ENCODE data around the gene PLXNA4.
"Not testable (repeated sequence)": the region's sequence is repeated elsewhere in the genome, so short reads cannot be mapped to it uniquely, and the experiment has no call there.

The PLXNA4 gene

GRCh38 chr7:132414857-132415256 lies 161.4 kb downstream of the PLXNA4 start:
- DNase-seq, result no peak

DNA sequence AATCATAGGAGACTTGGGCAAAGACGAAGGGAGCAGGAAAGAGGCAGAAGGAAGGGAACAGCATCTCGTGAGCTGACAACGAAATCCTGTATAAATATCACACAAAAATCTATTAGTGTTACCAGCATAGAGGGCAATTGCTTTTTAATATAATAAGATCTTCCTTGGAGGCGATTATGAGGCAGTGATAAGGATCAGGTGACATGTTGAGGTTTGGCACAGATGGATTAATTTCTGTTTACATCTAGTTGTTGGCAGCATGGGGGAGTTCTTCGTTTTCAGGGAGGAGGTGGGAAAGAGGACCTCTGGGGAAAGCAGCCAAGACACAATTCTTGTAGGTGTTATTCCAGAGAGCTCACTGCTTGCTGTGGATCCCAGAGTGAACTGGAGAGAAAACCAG lies 163.8 kb downstream of the PLXNA4 start:
- no peak for DNase-seq

- DNase-seq, result no peak
These were observed 165.3 kb downstream of the PLXNA4 start for GRCh38 chr7:132410861-132411541.

DNA sequence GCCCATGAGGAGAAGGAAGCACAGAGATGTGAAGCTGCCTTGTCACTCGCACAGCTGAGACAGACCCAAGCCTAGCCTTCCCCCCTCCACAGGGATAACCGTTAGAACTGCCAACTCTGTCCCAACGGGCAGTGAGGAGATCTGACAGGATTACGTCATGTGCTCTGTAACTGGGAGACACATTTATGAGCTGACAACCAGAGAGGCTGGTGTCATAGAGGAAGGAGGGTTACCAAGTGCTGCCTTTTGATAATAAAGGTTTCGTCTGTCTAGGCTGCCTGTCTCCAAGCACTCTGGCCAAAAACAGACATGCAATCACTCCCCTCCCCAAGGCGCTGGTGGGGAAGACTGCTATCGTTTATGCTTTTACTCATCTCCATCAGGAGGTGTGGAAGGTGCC lies 165.9 kb downstream of the PLXNA4 start:
- no peak for DNase-seq

DNA sequence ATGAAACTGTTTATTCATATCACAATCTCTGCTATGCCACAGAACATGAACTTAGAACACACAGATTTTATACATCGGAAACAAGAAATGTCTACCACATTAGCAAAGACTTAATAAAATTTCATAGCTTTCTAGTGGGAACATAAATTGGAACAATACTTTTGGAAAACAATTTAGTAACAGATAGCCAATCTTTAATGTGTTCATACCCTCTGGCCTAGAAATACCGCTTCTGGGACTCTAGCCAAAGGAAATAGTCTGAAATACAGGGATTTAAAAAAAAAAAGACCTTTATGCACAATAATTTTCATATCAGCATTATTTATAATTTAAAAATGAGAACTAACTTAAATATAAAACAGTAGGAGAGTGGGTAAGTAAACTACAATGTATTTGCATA lies 168.5 kb downstream of the PLXNA4 start:
- no peak for DNase-seq

DNA sequence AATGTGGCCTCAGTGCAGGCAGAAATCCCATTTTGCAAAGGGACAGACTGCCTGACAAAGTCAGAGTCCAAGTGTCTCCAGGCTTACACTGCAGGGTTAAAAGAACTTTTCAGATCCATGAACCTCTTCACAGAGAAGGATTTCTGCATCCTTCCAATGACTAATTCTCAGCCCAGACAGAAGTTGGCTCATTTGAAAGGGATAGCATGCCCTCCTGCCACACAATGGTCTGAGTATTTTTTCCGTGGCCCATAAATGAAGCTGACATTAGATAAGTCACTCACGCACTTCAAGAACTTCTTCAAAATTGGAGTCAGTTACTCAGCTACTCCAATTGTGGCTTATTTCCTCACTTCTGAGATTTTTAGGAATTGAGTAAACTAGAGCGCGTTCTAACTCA lies 170.2 kb downstream of the PLXNA4 start:
- DNase-seq, result no peak

DNA sequence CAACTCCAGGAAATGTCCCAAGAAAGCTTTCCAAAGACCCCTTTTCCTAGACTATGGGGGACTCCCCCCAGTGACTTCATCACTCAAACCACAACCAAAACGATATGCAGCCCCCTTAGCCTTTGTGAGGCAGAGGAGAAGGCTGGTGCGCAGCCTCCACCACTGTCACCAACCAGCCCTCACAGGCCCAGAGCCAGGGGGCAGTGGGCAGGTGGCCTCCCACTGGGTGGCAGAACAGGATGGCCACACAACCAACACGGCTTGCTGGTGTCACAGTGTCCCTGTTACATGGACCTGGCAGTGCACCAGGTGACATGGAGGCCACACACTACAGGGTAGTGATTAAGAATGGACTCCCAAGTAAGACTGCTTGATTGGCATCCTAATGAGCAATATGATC lies 172.0 kb downstream of the PLXNA4 start:
- DNase-seq, result no peak

DNA sequence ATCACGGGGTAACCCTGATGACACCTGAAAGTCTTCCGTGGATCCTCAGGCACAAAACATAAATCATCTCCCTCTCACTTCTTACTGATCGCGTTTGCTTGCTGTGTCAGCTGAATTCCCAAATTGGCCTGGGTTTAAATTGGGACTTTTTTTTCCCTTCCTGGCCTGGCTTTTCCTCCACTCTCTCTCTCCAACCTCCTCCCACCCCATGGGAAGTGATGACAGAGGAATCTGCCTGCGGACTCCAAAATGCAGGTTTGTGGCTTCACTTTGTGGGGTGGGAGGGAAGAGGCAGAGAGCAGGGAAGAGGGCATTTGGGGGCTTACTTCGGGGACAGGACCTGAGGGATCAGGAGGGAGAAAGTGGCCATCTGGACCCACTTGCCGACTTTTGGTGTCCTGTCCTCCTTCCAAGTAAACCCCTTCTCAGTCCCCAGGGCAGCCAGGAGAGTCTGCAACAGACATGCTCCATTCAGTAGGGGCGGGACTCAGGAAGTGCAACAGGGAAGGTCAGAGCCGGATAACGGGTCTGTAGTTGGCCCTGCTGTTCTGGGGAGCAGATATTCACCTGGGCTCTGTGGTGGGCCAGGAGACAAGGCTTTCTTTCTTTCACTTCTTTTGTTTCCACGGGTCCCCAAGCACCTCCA lies 172.7 kb downstream of the PLXNA4 start:
- DNase-seq, result no peak

DNA sequence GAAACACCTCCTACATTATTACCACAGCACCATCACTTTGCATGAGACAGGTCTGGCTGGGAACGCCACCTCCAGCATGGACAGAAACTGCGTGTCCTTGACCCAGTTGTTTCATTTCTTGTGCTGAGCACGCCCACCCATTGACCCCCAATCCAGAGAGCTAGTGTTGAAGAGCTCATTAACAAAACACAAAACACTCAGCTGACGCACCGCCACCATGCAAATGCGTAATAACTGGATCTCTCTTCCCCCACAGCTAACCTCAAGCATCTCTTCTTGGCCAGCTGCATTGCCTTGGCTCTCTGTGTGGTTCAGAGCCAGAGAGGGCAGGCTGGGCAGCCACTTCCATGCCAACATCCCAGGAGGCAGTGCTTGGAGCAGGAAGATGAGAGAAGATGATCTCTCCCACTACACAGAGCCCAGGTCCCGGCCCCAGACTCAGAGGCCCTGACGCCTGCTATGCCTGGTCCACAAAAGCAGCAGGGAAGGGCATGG lies 173.5 kb downstream of the PLXNA4 start:
- DNase-seq, result no peak

DNA sequence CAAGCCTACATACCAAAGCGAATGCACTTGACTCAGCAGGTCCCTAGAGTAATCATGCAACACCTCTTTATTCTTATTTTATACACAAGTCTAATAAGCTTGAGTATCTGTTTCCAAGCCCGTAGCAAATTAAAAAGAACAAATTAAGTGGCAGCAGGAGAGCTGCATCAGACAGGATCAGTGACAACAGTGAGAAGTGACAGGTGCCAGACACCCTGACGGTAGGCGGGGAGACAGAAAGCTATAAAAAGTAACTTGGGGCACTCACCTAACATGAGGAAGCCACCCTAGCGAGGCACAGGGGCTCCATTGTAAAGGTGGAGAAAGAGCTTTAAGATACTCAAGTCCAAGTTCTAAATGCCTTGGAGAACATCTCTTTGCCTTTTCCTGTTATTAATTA lies 174.2 kb downstream of the PLXNA4 start:
- no peak for DNase-seq

DNA sequence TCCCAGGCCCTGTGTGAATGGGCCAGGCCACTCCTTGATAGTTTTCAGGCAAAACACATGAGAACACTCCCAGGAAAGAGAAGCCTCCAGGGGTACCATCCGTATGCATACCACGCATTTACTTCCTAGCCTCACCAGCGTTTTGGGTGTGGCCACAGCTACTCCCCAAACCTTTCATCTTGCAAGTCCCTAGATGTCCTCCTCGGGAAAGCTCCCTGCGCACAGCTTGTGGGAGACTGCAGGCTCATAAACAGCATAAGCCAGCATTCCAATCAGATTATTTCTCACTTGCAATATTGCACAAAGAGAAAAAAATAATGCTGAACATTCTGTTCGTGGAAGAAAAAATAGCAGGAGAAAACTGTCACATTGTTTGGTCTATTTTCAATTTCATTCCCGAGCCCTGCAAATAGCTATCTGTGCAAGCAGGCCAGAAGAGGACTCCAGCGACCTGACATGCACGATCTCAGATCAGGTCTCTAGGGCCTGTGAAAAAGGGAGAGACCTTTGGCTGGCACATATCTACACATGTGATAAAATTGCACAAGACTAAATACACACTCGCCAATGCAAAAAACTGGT lies 175.6 kb downstream of the PLXNA4 start:
- DNase-seq, result no peak

GRCh38 chr7:132399367-132399766 lies 176.9 kb downstream of the PLXNA4 start:
- no peak for DNase-seq

GRCh38 chr7:132398253-132398925 lies 177.9 kb downstream of the PLXNA4 start:
- no peak for DNase-seq

GRCh38 chr7:132397070-132397469 lies 179.2 kb downstream of the PLXNA4 start:
- no peak for DNase-seq

DNA sequence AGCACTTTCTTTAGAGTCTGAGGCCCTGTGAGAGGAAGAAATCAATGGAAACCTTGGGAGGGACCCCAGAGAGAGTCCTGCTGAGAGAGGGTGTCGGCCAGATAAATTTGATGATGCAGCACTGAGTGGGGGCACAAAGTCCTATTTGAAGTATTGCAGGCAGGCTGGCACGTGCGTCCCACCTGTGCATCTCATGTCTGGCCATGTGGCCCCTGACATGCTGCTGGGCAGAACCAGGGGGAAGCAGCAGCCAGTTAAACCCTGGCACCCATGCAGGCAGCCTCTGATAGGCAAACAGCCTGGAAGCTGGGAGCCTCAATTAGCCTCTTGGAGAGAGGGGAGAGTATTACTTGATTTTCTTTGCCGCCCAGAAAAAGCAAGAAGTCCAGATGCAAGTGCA lies 180.9 kb downstream of the PLXNA4 start:
- DNase-seq, result no peak

GRCh38 chr7:132394283-132395198 lies 181.7 kb downstream of the PLXNA4 start:
- DNase-seq, result no peak

DNA sequence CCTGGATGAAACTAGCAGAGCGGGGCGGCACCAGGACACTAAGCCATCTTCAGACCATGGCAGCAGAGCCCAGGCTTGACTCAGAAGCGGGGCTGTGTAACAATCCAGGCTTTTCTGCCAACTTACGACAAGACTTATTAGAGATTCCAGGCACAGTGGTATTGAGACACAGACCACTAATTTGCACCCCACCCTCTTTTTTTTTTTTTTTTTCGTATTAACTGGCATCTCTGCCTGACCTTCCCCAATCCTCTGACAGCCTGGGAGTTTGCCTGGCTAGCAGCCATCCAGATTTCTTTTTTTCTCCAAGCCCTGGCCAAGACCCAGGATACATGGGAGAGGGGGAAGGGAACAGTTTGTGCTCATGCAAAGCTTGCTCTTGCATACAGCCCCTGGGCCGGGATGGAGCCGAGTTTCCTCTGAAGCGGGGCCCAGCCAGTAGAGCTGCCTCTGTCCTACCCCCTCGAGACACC lies 182.4 kb downstream of the PLXNA4 start:
- peak; percentile 52 for DNase-seq

DNA sequence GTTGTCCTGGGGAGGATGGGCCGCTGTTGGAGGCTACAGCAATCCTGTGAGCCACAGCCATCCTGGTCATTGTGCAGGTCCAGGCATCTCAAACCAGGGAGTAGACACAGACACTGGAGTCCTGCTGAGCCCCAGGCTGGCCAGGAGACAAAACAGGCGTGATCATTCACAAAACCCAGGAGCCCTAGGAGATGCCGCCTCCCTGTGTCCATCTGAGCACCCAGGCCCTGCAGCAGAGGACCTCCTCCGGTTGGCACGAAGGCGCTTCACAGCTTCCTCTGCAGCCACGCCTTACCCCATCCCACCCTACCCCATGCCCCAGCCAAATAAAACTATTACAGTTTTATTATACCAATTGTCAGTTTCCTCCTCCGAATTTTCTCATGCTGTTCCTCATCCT lies 183.6 kb downstream of the PLXNA4 start:
- no peak for DNase-seq

DNA sequence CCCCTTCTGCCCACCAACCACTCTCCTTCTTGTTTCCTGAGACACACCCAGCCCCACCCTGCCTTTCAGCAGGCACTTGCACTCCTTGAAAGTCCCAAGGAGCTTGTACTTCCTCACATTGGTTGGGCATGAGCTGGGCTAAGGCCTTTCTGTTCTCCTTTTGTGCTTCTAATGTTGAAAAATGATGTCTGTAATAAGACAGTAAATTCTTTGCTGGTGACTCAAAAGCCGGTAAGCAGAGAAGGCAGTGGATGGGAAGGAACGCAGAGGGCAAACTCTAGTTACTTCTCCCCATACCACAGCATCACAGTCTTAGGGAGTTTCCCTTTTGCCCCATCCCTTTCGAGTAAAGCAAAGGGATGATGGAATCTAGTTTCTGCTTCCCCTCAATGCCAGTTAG lies 185.6 kb downstream of the PLXNA4 start:
- peak; percentile 79 for DNase-seq

DNA sequence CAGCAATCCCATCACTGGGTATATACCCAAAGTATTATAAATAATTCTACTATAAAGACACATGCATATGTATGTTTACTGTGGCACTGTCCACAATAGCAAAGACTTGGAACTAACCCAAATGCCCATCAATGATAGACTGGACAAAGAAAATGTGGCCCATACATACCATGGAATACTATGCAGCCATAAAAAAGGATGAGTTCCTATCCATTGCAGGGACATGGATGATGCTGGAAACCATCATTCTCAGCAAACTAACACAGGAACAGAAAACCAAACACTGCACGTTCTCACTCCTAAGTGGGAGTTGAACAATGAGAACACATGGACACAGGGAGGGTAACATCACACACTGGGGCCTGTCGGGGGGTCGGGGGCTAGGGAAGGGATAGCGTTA lies 186.2 kb downstream of the PLXNA4 start:
- not testable (repeated sequence) for DNase-seq

DNA sequence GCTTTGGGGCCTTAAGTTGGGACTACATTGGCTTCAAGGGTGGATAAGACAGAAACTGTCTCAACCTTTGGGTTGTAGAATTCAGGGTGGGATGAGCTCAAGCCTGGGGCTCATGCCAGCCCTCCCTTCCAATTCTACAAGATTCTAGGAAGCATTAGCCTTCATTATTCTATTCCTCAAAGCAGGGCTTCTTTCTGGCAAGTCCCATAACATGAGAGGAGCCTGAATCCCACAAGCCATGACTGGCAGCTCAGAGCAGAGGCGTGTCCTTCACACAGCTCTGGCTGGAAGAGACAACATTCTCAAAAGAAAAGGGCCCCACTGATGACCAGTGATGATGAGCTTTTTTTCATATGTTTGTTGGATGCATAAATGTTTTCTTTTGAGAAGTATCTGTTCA lies 187.6 kb downstream of the PLXNA4 start:
- DNase-seq, result no peak

DNA sequence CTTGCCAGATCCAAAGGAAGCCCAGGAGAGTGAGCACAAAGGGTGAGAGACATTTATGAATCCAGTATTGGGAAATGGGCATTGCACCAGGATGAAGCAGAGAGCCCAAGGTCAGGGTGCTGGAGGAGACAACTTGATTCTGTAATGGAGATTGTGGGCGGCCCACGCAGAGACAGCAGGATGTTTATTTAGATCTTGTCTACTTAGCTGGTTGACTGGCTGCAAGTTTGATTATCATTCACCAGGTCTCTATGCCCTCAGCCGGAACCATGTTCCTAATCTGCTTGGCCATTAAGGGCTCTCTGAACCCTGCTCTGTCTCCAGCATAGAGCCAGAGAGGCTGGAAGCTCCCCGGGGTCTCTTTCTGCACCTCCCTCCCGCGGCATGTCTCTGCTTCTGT lies 188.7 kb downstream of the PLXNA4 start:
- DNase-seq, result no peak
